Stimulated activated CD8-positive, alpha-beta memory T cell treated with anti-CD3 and anti-CD28 coated beads, Interleukin-4, amount 100 ng/mL, for 1 hour (primary cell): ENCODE results near the gene NRXN2.
"Not testable (repeated sequence)": the region's sequence is repeated elsewhere in the genome, so short reads cannot be mapped to it uniquely, and the experiment has no call there.

Experiments used
- DNase-seq, 2 donors: peaks; one replicate each; pipeline ENCODE4 v3.0.0-alpha.2; 2020; ENCODE audit warnings: low read depth in 2 of 2, low spot score in 1 of 2

The NRXN2 gene

DNA sequence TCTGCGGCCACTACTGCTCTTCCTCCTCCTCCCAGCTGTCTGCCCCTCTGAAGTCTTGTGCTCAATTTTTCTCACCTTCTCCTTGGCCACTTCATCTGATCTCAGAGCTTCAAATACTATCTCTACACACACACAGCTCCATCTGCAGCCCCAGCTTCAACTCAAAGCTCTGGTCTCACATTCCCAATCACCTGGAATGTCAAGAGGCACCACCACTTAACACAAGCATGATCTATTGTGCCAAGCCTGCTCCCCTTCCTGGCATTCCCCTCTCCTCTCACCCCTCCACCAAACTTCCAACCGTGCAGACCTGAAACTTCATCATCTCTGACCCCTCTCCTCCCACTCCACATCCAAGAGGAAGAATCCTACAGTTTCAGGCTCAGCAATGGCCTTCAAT is 17.5 kb downstream of the NRXN2 start:
- DNase-seq = no peak

DNA sequence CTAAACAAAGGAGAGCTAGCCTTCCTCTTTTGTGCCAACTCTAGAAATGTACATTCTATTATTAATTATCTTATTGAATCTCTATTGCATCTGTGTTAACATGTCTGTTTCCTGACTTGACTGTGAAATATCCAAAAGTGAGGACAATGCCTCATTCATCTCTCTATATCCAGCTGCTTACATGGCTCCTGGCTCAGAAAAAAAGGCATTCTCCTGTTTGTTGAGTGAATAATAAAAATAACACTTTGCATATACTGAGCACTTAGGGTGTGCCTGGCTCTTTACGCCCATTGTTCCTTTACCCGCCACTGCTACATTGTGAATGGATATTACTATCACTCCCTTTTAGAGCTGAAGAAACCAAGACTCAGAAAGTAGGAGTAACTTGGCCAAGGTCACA is 19.9 kb downstream of the NRXN2 start:
- DNase-seq = no peak

DNA sequence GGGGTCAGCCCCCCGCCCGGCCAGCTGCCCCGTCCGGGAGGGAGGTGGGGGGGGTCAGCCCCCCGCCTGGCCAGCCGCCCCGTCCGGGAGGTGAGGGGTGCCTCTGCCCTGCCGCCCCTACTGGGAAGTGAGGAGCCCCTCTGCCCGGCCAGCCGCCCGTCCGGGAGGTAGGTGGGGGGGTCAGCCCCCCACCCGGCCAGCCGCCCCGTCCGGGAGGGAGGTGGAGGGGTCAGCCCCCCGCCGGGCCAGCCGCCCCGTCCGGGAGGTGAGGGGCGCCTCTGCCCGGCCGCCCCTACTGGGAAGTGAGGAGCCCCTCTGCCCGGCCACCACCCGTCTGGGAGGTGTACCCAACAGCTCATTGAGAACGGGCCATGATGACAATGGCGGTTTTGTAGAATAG is 21.0 kb downstream of the NRXN2 start:
- DNase-seq = not testable (repeated sequence)

DNA sequence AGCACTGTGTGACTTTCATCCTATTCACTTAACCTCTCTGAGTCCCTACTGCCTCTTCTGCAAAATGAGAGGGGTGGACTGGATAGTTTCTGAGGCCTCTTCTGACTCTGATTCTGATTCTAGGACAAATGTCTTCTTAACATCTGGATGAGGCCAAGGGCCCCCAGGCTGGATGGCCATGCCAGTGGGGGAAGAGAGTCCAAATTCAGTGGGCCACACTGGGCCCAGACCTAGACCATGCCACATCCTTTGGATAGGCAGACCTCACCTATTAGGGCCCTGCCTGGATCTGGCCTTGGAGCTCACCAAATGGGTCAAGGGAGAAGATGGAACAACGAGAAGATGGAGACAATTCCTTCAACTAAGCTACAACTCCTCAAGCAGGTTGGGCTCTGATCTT is 24.6 kb downstream of the NRXN2 start:
- DNase-seq = no peak

DNA sequence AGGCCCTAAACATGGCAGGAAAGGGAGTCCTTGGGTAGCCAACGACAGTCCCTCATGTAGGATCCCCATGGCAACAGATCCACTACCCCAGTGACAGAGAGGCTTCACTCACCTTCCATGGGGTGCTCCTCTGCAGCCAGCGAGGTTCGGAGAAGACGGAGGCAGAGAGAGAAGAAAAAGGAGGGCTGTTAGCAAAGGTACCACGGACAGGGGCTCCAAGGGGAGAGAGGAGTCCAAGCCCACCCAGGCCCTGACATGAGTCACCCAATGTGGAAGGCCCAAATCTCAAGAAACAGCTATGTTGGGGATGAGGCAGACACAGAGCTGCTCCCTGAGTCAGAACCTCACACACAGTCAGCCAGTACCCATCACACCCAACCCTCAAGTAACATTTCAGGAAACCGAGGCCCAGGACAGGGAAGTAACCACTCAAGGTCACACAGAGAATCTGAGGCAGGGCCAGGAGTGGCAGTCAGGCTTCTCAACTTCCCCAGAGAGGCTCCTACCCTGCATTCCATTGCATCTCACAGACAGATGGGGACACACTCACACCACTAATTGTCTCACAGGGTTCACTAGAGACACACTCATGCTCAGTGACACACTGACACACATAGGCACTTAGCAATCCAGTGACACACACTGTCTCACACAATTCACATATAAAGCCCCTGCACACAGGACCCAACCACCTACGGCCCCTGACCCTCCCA is 25.2 kb downstream of the NRXN2 start:
- no peak for DNase-seq

DNA sequence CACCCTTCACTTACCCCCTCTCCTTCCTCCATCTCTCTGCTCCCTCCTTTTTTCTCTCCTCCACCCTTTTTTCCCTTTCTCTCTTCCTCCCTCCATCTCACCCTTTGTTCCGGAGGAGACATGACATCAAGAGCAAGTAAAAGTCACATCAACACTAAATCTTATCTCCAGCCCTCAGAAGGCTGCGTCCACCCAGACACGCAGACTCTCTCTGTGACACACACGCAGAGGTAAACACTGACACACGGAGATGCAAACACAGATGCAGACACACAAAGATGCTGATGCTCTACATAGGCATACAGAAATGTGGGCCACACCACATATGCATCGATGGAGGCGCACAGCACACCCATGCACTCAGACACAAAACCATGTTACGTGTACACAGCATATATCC is 27.0 kb downstream of the NRXN2 start:
- DNase-seq = no peak

DNA sequence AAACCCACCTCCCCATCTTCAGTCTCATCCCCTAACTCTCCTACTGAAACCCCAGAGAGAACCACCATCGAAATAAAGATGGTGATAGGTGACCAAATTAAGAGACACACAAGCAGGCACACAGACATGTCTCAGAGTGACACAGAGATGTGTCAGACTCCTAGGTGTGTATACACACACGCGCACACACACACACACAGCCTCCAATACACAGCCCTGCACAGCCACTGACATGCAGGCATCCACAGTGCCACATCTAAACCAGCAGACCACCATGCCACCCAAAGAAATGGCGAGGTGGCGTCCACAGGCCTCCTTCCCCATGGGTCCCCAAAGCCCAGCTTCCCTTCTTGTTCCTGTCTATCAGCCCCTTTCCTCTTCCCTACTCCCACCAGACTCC is 27.4 kb downstream of the NRXN2 start:
- no peak for DNase-seq

DNA sequence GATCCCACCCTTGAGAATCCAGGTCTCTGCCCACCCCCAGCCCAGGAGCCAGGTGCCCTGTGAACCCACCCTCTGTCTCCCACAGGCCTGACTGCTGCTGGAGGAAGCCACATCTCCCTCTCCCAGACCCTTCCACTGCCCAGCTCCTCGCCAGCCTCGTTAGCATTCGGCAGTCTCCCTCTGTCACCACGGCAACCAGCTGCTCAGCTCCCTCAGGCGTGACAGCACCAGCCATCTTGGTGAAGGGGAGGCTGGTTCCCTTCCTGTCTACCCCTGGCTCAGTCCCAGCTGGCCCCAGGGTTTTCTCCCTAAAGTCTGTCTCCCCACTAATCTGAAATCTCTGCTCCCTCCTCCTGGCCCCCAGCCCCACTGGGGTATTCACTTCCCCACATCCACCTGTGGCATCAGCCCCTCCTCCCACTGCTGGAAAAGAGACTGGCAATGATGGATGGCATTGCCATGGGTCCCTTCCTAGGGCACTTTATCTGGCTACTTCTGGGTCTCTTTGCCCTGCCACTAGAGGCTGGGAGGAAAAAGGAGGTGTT is 28.1 kb downstream of the NRXN2 start:
- no peak for DNase-seq

DNA sequence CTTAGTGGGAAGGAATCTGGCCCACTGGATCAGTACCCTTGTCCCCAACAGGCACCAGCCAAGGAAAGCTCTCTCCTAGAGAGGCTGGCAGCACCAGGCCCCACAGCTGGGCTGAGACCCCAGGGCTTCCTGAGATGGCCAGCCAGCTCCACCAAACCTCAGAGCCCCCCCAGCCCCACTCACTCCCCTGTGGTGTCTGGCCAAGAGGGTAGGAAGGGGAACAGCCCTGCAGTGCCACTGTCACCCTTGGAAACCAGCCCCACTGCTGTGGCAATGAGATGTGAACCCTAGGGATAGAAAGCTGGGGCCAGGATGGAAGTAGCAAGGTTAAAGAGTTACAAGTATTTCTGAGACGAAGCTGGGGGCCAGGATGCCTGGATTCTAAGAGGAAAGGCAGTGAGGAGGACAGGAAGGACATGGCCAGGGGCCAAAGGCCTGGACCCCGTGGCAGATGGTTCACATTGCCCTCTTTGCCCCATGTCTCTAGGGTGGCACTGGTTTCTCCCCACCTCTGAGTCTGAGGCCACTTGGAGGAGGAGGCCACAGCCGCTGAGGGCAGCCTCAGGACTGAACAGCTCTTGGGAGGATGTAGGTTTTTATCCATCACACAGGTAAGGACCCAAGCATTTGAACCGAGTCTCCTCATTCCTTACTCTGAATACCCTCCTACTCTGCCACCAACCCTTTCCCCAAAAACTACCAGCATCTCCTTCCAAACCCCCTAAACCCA is 28.8 kb downstream of the NRXN2 start:
- no peak for DNase-seq

DNA sequence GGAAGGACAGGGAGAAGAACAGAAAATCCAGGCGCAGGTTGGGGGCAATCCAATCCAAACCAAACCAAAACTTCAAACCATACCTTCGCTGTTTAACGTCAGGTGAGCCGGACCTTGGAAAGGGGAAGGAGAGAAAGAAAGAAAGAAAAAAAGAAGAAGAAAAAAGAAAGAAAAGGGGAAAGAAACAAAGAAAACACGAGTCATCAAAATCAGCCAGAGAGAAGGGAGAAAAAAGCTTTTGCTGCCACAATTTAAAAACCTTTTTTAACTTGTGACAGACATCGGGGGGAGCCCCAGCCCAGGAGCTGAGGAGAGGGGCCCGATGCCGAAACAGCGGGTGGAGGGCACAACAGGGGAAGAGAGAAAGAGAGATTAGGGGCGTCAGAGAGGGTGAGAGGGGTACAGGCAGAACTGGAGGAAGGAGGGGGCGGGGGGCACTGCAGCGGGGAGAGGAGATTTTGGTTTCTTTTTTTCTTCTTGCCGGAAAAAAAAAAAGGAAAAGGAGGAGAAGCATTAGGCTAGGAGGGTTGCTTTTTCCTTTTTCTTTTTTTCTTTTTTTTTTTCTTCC is 30.1 kb downstream of the NRXN2 start:
- DNase-seq = no peak

DNA sequence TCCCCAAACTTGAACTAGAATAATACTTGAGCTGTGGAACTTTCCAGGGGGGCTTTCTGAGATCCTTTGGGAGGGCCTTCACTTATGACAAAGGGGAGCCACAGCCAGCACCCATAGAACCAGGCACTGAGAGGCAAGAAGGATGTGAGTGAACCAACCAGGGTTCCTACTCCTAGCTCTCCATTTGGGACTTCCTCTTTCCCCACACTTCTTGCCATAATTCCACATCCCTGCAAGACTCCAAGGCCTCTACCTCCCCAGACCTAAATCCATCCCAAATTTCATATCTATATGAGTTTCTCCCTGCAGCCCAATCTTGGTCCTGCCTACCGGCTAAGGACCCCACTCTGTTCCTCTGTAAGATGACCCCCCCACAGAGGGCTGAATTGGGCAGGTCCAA is 31.5 kb downstream of the NRXN2 start:
- no peak for DNase-seq

DNA sequence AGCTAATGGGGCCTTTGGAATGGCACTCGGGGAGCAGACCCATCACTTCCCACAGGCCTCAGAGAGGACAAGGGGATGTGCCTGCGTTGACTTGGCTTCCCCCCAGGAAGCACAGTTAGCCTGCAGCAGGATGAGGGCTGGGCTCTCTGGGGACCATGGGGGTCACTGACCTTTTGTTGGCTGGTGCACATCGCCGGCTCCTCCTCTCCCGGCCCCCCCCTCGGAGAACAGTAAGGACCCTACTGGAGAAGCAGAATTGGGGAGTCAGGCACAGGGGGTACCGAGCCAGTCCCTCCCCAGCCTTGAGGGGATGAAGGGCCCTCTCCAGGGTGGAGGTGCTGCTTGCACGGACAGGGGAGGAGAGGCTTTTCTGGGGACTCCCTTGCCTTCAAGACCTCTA is 32.8 kb downstream of the NRXN2 start:
- no peak for DNase-seq

DNA sequence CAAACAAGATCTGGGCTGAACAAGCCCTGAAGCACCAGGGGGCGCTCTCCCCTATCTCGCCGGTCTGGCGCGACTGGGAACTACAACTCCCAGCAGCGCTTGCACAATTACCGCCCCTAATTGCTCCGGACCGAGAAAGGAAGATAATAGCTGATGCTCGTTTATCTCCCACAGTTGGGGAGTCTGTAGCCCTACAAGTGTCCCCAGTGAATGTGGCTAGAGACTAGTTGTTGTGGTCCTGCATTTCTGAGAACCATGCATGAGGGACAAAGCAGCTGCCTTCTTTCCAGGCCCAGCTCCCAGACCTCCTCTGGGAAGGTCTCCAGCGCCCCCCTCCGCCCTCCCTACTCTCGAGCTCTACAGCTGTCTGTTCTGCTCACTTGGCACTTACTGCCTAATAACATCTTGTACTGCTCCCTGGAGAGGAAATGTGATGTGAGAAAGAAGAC is 34.4 kb downstream of the NRXN2 start:
- DNase-seq = peak; percentile 83 to 86

DNA sequence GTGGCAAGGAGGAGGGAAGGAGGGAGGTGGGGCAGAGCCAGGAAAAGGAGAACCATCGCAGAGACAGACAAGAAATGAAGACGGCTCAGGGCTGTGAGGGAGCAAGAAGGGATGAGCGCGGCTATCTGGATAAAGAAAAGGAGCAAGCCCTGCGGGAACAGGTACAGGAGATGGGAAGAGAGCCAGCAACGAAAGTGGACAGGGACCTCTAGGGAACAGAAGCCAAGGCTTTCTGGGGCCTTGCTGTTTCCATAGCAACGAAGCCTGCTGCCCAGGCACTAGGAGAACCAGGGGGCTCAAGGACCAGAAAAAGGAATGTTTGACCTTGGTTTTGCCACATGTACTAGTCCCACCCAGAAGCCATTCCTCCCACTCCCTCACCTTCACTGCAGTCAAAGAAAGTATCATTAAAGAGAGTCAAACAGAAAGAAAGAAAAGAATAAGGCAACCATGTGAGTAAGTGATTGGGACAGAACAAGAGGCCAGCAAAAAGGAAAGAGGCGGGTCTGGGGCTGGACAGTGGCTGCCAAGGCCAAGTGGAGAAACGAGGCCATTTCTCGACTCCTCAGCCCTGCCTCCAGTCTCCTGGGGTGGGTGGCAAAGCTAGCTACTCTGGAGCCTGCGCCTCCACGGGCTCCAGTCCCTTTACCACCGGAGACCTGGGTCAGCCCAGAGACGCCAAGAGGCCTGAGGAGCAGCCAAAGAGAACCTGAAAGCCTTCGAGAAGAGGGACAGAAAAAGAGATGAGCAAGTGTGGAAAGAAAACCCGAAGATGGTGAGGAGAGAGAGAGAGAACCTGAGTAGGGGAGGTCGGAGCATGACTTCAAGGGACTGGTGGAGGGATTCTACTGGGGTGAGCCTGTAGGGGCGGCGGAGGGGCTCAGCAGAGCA is 35.1 kb downstream of the NRXN2 start:
- no peak for DNase-seq

DNA sequence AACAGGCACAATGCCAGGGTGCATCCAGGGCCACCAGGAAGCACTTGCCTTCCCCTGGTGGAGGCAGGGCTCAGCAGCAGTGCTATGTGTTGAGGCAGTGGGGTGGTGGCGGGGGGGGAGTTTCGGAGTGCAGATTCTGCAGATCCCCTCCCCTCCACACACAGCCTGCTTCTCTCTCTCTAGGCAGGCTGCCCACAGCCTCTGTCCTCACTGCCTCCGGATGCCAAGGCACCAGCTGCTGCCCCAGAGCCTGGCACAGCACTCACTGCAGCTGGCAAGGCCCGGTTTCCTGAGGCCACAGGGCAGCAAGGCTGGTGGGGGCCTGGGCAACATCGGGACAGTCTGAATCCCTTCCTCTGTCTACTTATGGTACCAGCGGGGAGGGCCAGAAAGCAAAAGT is 35.8 kb downstream of the NRXN2 start:
- no peak for DNase-seq

DNA sequence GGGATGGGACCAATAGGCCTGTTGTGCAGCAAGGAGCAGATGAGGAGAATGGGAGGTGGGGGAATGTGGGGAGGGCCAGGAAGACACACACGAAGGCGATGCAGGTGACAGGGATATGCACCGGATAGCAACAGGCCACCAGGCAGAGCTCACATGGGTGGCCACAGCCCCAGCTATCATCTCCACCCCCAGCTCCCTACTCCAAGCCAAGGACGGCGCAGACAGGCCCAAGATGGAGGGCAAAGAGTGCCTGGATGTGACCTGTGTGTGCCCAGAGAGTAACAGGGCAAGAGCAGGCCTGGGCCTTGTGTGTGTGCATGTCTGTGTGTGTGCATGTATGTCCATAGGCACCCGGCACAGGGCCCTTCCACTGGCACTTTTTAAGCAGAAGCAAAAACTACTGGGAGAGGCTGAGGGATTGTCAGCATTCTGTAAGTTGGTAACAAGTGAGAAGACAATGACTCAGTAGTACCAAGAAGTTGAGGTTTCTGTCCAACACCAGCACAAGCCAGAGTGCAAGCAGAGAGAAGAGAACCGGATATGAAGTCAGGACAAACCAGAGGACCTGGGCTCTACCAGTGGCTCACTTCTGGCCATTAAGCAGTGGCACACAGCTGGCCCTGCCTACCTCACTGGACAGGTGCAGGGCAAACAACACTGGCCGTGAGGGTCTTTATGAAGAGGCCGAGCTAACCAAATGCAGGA is 36.4 kb downstream of the NRXN2 start:
- no peak for DNase-seq

DNA sequence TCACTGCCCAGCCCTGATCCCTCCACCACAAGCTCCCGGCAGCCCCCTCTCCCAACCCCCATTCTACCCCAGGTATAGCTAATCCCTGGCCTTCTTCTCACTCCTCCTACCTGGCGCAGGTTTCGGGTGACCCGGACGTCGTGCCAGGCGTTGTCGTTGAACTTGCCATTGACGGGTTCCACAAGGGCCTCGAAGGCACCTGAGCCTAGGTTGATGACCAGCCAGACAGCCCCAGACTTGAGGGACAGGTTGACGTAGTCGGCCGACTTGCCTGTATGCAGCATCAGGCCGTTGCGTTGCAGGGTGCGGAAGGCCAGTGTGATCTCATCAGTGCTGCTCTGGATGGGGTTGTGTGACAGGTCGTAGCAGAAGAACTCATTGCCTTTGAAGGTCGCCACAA is 37.5 kb downstream of the NRXN2 start:
- no peak for DNase-seq

DNA sequence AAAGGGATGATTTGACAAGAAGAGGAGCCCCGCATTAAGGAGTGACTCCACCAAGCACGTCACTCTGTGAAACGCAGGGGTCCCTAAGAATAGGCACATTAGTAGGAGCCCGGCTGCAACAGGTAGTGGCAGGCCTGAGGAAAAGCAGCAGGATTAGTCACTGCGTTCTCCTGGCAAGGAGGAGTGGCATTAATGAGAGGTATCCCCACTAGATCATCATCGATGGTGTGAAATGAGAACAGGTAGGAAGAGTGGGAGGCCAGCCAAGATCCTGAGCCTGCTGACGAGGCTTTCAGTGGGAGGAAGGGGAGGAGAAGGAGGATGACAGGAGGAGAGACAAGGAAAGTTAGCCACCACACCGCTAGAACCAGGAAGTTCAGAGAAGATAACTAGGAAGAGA is 38.6 kb downstream of the NRXN2 start:
- no peak for DNase-seq

DNA sequence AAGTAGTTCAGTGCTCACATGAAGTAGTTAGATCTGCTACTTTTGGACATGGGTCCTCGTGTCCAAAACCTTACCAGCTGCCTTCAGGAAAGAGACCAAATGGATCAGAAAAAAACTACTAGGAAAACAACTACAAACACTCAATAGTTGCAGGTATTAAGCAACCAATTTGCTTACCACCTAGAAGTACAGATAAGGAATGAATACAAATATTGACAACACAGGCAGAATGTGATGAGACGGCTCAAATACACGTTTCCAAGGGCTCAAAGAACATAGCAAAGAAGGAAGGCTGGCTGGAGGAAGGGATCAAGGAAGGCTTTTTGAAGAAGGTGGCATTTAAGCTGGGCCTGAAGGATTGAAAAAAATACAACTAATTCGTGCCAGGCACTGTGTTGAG is 41.8 kb downstream of the NRXN2 start:
- no peak for DNase-seq

DNA sequence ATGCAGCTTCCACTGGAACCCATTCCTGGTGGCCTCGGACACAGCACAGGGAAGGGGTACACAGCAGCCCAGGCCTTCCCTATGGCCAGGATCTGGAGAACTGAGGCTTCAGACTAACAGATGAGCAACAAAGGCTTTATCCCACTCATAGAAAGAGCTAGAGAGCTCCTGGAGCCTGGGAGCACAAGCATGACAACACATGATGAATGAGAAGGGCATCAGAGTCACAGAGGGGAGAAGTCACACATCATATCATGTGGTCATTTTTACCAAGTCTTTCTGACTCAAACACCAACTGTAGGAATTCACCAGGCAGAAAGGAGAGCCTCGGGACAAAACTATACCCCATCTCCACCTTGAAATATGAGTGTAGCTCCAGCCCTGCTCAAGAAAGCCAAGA is 43.2 kb downstream of the NRXN2 start:
- DNase-seq = no peak
